Upper lobe of right lung (tissue), 1 donor: ENCODE measurements around the gene NDRG2. TPM values are rescaled to one million over a fixed set of nuclear protein-coding genes. Genes with fewer than 3 reads are reported as not detected.

ENCODE experiments used
- ATAC-seq: fragments of 200-7000 bp; cut with Tn5 transposase; one replicate; pipeline ENCODE4 v1.9.1; 2020; ENCODE audit warnings: mild to moderate bottlenecking, moderate library complexity
- DNase-seq: peaks from one replicate; pipeline ENCODE4 v3.0.0-alpha.2; 2020
- H3K27ac ChIP-seq: fragments of 200-600 bp; one replicate; pipeline ENCODE4 v1.8.0; 2022
- H3K27me3 ChIP-seq: fragments of 200-600 bp; one replicate; pipeline ENCODE4 v1.8.0; 2022; ENCODE audit warnings: mild to moderate bottlenecking
- H3K36me3 ChIP-seq: fragments of 200-600 bp; one replicate; pipeline ENCODE4 v1.8.0; 2022
- H3K4me1 ChIP-seq: fragments of 200-600 bp; one replicate; pipeline ENCODE4 v1.8.0; 2022
- H3K4me3 ChIP-seq: fragments of 200-600 bp; one replicate; pipeline ENCODE4 v1.8.0; 2022; ENCODE audit warnings: mild to moderate bottlenecking
- H3K9me3 ChIP-seq: fragments of 200-600 bp; one replicate; pipeline ENCODE4 v1.8.0; 2022
- intact Hi-C: fragments of 100-400 bp; cut with DNase I; formaldehyde crosslinking; loops from one replicate; pipeline ENCODE4 v1.11.0; 2022
- total RNA-seq: library from RNA; stranded (reverse); fragmentation: NEBNext Ultra II Directional; extraction: Animal tissue kit (Norgen Biotek cat#: 25700); gene quantifications from one replicate; pipeline ENCODE4 v1.2.1, GENCODE V29; 2021
- TF ChIP-seq, protein P1 (sequence below): fragments of 200-600 bp; IDR thresholded peaks from one replicate; pipeline ENCODE4 v1.8.0; 2022; ENCODE audit warnings: antibody characterized with exemption
- donor health status: DM: no; HTN: yes; CAD: no; lungs with severe emphysema.

The NDRG2 gene
- total RNA-seq, 1 donor from 2014 or later = 127 TPM

DNA sequence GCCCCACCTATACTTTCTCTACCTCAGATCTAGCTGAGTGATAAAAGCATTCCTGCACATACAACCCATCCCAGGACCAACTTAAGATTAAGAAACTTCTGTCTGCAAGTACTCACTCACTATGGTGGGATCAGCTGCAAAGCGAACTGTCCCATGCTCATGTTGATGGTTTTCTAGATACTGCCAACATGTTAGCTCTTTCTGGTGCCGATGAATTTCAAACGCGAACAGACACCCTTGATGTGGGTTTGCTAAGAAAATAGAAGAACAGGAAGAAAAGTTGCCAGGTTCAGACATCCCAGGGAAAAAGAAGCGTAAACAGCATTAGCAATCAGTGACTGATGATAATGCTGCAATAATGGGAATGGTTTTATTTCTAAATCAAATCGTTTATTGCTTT is 27.3 kb downstream of the NDRG2 start:
- ATAC-seq (no peak), DNase-seq (no peak)
- no peak overlapping the region for H3K4me3 ChIP-seq
- H3K27ac ChIP-seq = no peak overlapping the region
- H3K4me1 ChIP-seq = no peaks in the 10 kb centered on the region
- intact Hi-C loops = no loop called here
- TF ChIP-seq, protein P1, sequence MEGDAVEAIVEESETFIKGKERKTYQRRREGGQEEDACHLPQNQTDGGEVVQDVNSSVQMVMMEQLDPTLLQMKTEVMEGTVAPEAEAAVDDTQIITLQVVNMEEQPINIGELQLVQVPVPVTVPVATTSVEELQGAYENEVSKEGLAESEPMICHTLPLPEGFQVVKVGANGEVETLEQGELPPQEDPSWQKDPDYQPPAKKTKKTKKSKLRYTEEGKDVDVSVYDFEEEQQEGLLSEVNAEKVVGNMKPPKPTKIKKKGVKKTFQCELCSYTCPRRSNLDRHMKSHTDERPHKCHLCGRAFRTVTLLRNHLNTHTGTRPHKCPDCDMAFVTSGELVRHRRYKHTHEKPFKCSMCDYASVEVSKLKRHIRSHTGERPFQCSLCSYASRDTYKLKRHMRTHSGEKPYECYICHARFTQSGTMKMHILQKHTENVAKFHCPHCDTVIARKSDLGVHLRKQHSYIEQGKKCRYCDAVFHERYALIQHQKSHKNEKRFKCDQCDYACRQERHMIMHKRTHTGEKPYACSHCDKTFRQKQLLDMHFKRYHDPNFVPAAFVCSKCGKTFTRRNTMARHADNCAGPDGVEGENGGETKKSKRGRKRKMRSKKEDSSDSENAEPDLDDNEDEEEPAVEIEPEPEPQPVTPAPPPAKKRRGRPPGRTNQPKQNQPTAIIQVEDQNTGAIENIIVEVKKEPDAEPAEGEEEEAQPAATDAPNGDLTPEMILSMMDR = no peak
- no peaks in the 10 kb centered on the region for H3K9me3 ChIP-seq
- peaks cover 52% of the 10 kb centered on the region for H3K36me3 ChIP-seq
- no peaks in the 10 kb centered on the region for H3K27me3 ChIP-seq

DNA sequence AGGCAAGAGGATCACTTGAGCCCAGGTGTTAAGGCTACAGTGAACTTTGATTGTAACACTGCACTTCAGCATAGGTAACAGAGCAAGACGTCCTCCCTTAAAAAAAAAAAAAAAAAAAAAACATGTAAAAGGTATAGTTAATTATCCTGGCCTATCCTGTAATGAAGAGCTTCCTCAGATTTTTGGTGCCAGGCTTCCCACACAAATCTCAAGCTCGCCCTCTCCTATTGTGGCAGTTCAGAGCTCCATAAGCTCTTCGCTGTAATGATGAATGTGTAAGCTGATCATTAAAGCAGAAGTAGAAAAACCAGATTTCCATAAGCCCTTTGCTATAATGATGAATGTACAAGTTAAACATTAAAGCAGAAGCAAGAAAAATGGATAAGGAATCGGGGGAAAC is 27.7 kb downstream of the NDRG2 start:
- TF ChIP-seq, protein P1 = no peak
- Histone ChIP-seq H3K27me3 (no peaks in the 10 kb centered on the region), H3K27ac (no peak overlapping the region), H3K36me3 (peaks cover 56% of the 10 kb centered on the region), H3K4me3 (no peak overlapping the region), H3K4me1 (no peaks in the 10 kb centered on the region), H3K9me3 (no peaks in the 10 kb centered on the region)
- intact Hi-C loops = no loop called here
- DNase-seq (no peak), ATAC-seq (no peak)

DNA sequence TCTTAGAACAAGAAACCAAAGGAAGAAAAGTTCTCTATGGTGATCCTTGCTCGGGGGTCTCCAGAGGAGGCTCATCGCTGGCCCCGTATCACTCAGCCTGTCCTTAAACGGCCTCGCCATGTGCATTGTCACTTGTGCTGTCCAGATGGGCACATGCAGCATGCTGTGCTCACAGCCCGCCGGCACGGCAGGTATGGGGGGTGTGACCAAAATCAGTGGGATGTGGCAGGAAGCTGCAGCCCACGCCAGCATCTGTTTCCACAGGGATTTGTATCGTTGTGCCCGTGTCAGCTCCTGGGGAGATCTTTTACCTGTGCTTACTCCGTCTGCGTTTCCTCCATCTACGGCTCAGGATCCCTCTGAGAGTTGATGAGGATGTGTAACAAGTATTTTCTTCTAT is 28.3 kb downstream of the NDRG2 start:
- intact Hi-C loops = no loop called here
- Histone ChIP-seq H3K27ac (no peak overlapping the region), H3K36me3 (peaks cover 62% of the 10 kb centered on the region), H3K4me3 (no peak overlapping the region), H3K9me3 (no peaks in the 10 kb centered on the region), H3K4me1 (peaks cover 4% of the 10 kb centered on the region), H3K27me3 (no peaks in the 10 kb centered on the region)
- TF ChIP-seq, protein P1 = no peak
- no peak for ATAC-seq
- no peak for DNase-seq

DNA sequence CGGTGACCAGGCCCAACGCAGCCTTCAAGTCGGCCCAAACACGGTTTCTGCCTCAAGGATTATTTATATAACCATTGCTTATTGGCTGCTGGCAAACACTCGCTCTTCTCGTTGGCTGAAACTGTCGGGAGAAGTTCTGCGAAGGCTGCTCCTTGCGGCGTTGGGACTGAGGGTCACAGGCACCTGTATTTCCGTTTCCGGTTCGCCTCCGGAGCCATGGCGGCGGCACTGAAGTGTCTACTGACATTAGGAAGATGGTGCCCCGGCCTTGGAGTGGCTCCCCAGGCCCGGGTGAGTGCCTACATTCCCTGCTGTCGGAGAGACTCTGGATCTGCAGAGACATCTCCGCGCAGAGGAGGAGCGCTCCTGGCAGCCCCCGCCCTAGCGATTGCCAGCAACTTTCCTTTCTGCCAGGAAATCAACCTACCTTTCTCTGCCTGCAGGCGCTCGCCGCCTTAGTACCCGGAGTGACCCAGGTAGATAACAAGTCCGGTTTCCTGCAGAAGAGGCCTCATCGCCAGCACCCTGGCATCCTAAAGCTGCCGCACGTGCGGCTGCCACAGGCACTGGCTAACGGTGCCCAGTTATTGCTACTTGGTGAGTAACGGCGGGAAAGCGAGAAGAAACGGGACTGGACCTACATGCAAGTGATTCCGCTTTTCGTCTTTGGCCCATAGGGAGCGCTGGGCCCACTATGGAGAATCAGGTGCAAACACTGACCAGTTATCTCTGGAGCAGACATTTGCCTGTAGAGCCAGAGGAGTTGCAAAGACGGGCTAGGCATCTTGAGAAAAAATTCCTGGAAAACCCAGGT is 34.9 kb downstream of the NDRG2 start, which contains the start of gene METTL17:
Gene METTL17, plus strand, starts transcription at position 194 of the 814 bp plus-strand sequence. Its CDS starts 23 bp downstream, at position 217.
- TF ChIP-seq, protein P1 = peak; percentile 22
- Histone ChIP-seq H3K27ac (peak within 1 kb of the TSS; percentile 84), H3K4me3 (peak within 1 kb of the TSS; percentile 91), H3K36me3 (peaks cover 37% of the 10 kb centered on the region), H3K9me3 (no peaks in the 10 kb centered on the region), H3K27me3 (no peaks in the 10 kb centered on the region), H3K4me1 (peaks cover 22% of the 10 kb centered on the region)
- intact Hi-C loops = no loop called here
- ATAC-seq (peak; percentile 97), DNase-seq (peak; percentile 94)

DNA sequence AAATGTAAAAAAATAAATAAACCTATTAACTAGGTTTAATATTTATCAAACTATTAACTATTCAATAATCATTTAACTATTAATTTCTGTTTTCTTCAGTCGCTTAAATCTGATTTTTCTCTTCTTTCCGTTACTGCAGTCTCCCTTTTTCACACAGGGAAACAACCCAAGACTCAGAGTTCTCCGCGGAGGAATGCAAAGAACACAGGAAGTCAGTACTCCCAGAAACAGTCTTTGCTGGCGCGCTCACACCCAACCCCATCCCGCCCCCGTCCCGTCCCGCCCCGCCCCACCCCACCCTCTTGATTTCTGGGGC is 35.4 kb downstream of the NDRG2 start:
- Histone ChIP-seq H3K9me3 (no peaks in the 10 kb centered on the region), H3K27ac (peak overlapping the region; percentile 84), H3K4me3 (peak overlapping the region; percentile 91), H3K27me3 (no peaks in the 10 kb centered on the region), H3K36me3 (peaks cover 31% of the 10 kb centered on the region), H3K4me1 (peaks cover 22% of the 10 kb centered on the region)
- DNase-seq (no peak), ATAC-seq (no peak)
- intact Hi-C loops = no loop called here
- TF ChIP-seq, protein P1 = no peak
